SU-DHL-6 (cell line): Measurements from ENCODE around the gene POLN.

Source experiments
- EZH2phosphoT487 ChIP-seq: fragments of 200-600 bp; sonication (generic), shearing (Covaris generic); conservative IDR thresholded peaks from 2 replicates; pipeline ENCODE4 v1.6.1; 2018; ENCODE audit warnings: mild to moderate bottlenecking, antibody characterized with exemption, low read length, moderate library complexity, mixed read lengths
- TF ChIP-seq, protein P1 (sequence below): fragments of 200-600 bp; sonication (generic); IDR thresholded peaks from one replicate; pipeline ENCODE4 v1.5.1; 2017; ENCODE audit warnings: antibody characterized with exemption, mild to moderate bottlenecking, low read length, moderate library complexity; ENCODE audit not compliant: insufficient read depth, poor library complexity, severe bottlenecking

DNA sequence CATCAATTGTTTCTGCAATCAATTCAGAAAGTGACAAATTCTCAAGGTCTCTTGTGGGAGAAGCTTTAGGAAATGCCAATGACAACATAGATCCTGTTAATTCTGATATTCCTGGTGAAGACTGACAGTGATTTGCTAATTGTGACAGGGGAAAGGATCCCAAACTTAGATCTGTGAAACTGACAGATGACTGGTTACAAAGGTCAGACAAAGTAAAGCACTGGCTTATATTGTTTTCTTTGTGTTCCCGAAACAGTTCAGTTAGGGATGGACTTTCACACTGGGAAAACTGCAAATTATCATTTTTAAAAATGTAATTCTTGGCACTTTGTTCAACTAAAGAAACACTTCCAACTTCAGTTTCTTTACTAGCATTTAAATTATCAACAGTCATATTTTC is 152.7 kb downstream of the POLN start:
- TF ChIP-seq, protein P1, sequence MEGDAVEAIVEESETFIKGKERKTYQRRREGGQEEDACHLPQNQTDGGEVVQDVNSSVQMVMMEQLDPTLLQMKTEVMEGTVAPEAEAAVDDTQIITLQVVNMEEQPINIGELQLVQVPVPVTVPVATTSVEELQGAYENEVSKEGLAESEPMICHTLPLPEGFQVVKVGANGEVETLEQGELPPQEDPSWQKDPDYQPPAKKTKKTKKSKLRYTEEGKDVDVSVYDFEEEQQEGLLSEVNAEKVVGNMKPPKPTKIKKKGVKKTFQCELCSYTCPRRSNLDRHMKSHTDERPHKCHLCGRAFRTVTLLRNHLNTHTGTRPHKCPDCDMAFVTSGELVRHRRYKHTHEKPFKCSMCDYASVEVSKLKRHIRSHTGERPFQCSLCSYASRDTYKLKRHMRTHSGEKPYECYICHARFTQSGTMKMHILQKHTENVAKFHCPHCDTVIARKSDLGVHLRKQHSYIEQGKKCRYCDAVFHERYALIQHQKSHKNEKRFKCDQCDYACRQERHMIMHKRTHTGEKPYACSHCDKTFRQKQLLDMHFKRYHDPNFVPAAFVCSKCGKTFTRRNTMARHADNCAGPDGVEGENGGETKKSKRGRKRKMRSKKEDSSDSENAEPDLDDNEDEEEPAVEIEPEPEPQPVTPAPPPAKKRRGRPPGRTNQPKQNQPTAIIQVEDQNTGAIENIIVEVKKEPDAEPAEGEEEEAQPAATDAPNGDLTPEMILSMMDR: no peak
- no peak for TF ChIP-seq EZH2phosphoT487
